GM12878 (cell line): ENCODE data around the gene LIMCH1. TPM values are rescaled to one million over a fixed set of nuclear protein-coding genes. Genes with fewer than 3 reads are reported as not detected.

Source experiments
- ATAC-seq: fragments of 200-7000 bp; cut with Tn5 transposase; 3 replicates; pipeline ENCODE4 v1.9.1; 2020; ENCODE audit warnings: mild to moderate bottlenecking, moderate library complexity
- BruUV-seq: library from RNA; stranded (reverse); fragments of 400-500 nt; replicated peaks from 2 replicates; lab custom pipeline; 2021; lab: Mats Ljungman, UMichigan
- CTCF ChIA-PET: fragments of 300-600 bp; sonication (Branson Sonifier 250); formaldehyde crosslinking; extraction: SDS; loops from one replicate; lab custom pipeline; 2021; ENCODE audit warnings: inconsistent platforms; lab: Yijun Ruan, JAX
- POLR2A ChIA-PET: fragments of 350-600 bp; formaldehyde crosslinking; extraction: SDS; loops from one replicate; lab custom pipeline; 2021; ENCODE audit warnings: inconsistent platforms; lab: Charles Lee
- RAD21 ChIA-PET: fragments of 300-600 bp; sonication (Branson Sonifier 250); formaldehyde crosslinking; loops from one replicate; lab custom pipeline; 2023; ENCODE audit warnings: antibody characterized with exemption; ENCODE audit not compliant: unreplicated experiment; lab: Charles Lee
- SMC1A ChIA-PET: fragments of 300-600 bp; sonication (Branson Sonifier 250); formaldehyde crosslinking; loops from one replicate; lab custom pipeline; 2023; ENCODE audit not compliant: unreplicated experiment, uncharacterized antibody; lab: Charles Lee
- DNase-seq: peaks from one replicate; pipeline ENCODE4 v3.0.0-alpha.2; 2011; ENCODE audit warnings: low read depth, low spot score
- FAIRE-seq: peaks from 3 replicates; lab custom pipeline; 2011; peaks lifted over from hg19 to GRCh38; lab: Jason Lieb, UNC
- H2AFZ ChIP-seq: 2 replicates; pipeline ENCODE4 v1.6.0; 2011; ENCODE audit warnings: low read depth, low read length, control low read depth; ENCODE audit not compliant: control insufficient read depth
- H3K27ac ChIP-seq: 2 replicates; pipeline ENCODE4 v1.5.1; 2011; ENCODE audit warnings: control low read depth; ENCODE audit not compliant: control insufficient read depth, insufficient read depth
- H3K27me3 ChIP-seq, 2 experiments: replicated peaks in 1 of 2; 2 replicates each; pipeline versions ENCODE4 v1.6.0 to v1.6.1; 2011; ENCODE audit warnings: low read length in 1 of 2; ENCODE audit not compliant: control insufficient read depth in 2 of 2, insufficient read depth in 2 of 2
- H3K36me3 ChIP-seq, 2 experiments: 2 replicates each; pipeline ENCODE4 v1.5.1; 2011; ENCODE audit warnings: low read length in 1 of 2; ENCODE audit not compliant: control insufficient read depth in 2 of 2, insufficient read depth in 2 of 2
- H3K4me1 ChIP-seq: 2 replicates; pipeline ENCODE4 v1.6.1; 2011; ENCODE audit warnings: mild to moderate bottlenecking, low read length, moderate library complexity, mixed read lengths; ENCODE audit not compliant: control insufficient read depth, insufficient read depth
- H3K4me2 ChIP-seq: 2 replicates; pipeline ENCODE4 v1.6.0; 2011; ENCODE audit warnings: control low read depth; ENCODE audit not compliant: control insufficient read depth, insufficient read depth
- H3K4me3 ChIP-seq: fragments of 200-600 bp; sonication (generic); 2 replicates; pipeline ENCODE4 v1.5.1; 2016
- H3K79me2 ChIP-seq: 2 replicates; pipeline ENCODE4 v1.6.0; 2011; ENCODE audit warnings: low read length; ENCODE audit not compliant: control insufficient read depth, insufficient read depth
- H3K9ac ChIP-seq: 2 replicates; pipeline ENCODE4 v1.8.0; 2011; ENCODE audit warnings: low read length, control low read depth, mixed read lengths; ENCODE audit not compliant: control insufficient read depth, insufficient read depth
- H3K9me3 ChIP-seq: replicated peaks from 3 replicates; pipeline ENCODE4 v1.5.1; 2011; ENCODE audit warnings: mild to moderate bottlenecking, low read length; ENCODE audit not compliant: control insufficient read depth, insufficient read depth
- H4K20me1 ChIP-seq: 2 replicates; pipeline ENCODE4 v1.6.0; 2011; ENCODE audit not compliant: control insufficient read depth, insufficient read depth
- BACH1 ChIP-seq: fragments of 450-650 bp; IDR thresholded peaks from 2 replicates; pipeline ENCODE4 v1.6.1; 2017; ENCODE audit warnings: mild to moderate bottlenecking, borderline replicate concordance
- FOXK2 ChIP-seq: fragments of 450-650 bp; IDR thresholded peaks from 2 replicates; pipeline ENCODE4 v1.6.1; 2017; ENCODE audit warnings: mild to moderate bottlenecking, moderate library complexity
- MEF2A ChIP-seq: IDR thresholded peaks from 2 replicates; pipeline ENCODE4 v1.6.1; 2011; ENCODE audit warnings: low read depth, mild to moderate bottlenecking, low read length, moderate library complexity; ENCODE audit not compliant: insufficient read depth
- YY1 ChIP-seq: IDR thresholded peaks from 2 replicates; pipeline ENCODE4 v1.6.1; 2011; ENCODE audit warnings: low read depth, mild to moderate bottlenecking, low read length
- ZNF622 ChIP-seq: fragments of 450-650 bp; IDR thresholded peaks from 2 replicates; pipeline ENCODE4 v1.6.1; 2017; ENCODE audit warnings: mild to moderate bottlenecking, inconsistent platforms
- WGBS: methylation state at CpG from one replicate; pipeline ENCODE4 v1.1.6; 2016; ENCODE audit warnings: low lambda C conversion rate; ENCODE audit not compliant: insufficient replicate concordance, insufficient coverage; ENCODE audit errors: missing lambda C conversion rate; 5-methylcytosine and 5-hydroxymethylcytosine counted together
- in situ Hi-C: fragments of 300-500 bp; cut with MboI; formaldehyde crosslinking; loops from 9 replicates; pipeline ENCODE4 v1.14.3; 2018; ENCODE audit warnings: mixed read lengths
- intact Hi-C: fragments of 100-400 bp; cut with micrococcal nuclease; formaldehyde crosslinking; loops from one replicate; pipeline ENCODE4 v1.14.2; 2022; ENCODE audit not compliant: unreplicated experiment
- polyA plus RNA-seq, 11 experiments: library from polyadenylated mRNA; depleted of rRNA in 4 of 11; unstranded in 6 of 11; stranded (reverse) in 5 of 11; fragments of >200 nt; fragmentation: Nextera tagmentation in 4 of 11; fragmentation: Illumina TruSeq in 1 of 11; extraction: Ambion mirVana in 4 of 11; extraction: Trizol in 1 of 11; gene quantifications; 1 replicate in 1 of 11; 2 replicates in 10 of 11; pipeline versions ENCODE4 v1.2.1 to v1.2.3, GENCODE V29; 2011 to 2016; ENCODE audit warnings: inconsistent platforms in 2 of 11, missing spikeins in 2 of 11, low read depth in 1 of 11
- total RNA-seq, 4 experiments: library from RNA; depleted of rRNA in 3 of 4; stranded (reverse); fragments of >200 nt in 3 of 4; fragmentation: Illumina TruSeq in 1 of 4; extraction: Trizol in 1 of 4; gene quantifications; 2 replicates each; pipeline versions ENCODE4 v1.2.1 to v1.2.3, GENCODE V29; 2013 to 2021
- TF ChIP-seq, protein P1 (sequence below): fragments of 450-650 bp; IDR thresholded peaks from 2 replicates; pipeline ENCODE4 v1.6.1; 2017; ENCODE audit warnings: borderline replicate concordance
- TF ChIP-seq, protein P2 (sequence below): IDR thresholded peaks from 2 replicates; pipeline ENCODE4 v1.6.1; 2011; ENCODE audit warnings: borderline replicate concordance, low read depth, mild to moderate bottlenecking, moderate library complexity, mixed read lengths, low read length; ENCODE audit not compliant: insufficient read depth; ENCODE audit errors: extremely low read length
- TF ChIP-seq, protein P3 (sequence below), 3 experiments: IDR thresholded peaks in 2 of 3; conservative IDR thresholded peaks in 1 of 3; 2 replicates each; pipeline ENCODE4 v1.5.1; 2011; ENCODE audit warnings: low read depth in 3 of 3, low read length in 3 of 3, mild to moderate bottlenecking in 3 of 3, control low read depth in 2 of 3, moderate library complexity in 2 of 3, inconsistent platforms in 1 of 3, mixed read lengths in 1 of 3; ENCODE audit not compliant: control insufficient read depth in 2 of 3, insufficient read depth in 1 of 3; ENCODE audit errors: extremely low read depth in 1 of 3
- TF ChIP-seq, protein P4 (sequence below): fragments of 450-650 bp; IDR thresholded peaks from 2 replicates; pipeline ENCODE4 v1.6.1; 2017; ENCODE audit warnings: mild to moderate bottlenecking, moderate library complexity

The LIMCH1 gene
- total and polyA plus RNA-seq, 10 of the 15 experiments (the other 5 are each of a cell fraction or from before 2014, with no cell fraction given) = 0.07 to 0.15 TPM; not detected in 8

DNA sequence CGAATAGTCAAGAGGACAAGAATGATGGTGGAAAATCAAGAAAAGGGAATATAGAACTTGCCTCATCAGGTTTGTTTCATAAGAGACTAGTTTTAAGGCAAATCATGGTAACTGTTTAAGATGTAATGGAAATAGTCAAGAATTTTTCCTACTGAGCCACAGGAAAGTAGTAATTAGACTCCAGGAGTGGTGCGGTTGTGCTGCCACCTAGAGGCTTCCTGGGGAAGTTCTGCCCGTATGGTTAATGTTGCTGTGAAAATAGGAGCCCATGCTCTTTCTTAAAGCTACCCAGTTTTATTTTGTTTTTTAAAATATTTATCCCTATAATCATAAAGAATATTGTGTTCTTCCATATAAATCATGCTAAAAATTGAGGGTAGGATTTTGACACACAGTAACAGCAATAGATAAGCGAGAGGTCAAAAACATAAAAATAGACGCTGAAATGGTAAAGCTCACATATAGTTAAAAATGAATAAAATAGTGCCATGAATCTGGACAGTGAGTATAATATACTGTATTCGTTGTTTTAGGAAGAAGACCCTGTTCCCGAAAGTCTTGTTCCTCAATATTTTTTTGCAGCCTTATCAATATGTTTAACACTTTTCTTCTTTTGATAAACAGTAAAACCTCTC is 123.6 kb downstream of the LIMCH1 start:
- no peak overlapping the region for H3K27ac ChIP-seq
- ChIA-PET SMC1A (interaction anchor here (0.6 to 7.0 kb wide), 8 partner anchors 14 to 686 kb away, joined by 3 to 67 read pairs (median 3); no protein-coding TSS in a partner anchor), POLR2A (no interaction called here), CTCF (interaction anchor here (0.7 to 7.0 kb wide), 23 partner anchors 9 to 753 kb away, joined by 3 to 126 read pairs (median 4); no protein-coding TSS in a partner anchor), RAD21 (interaction anchor here (0.7 to 3.8 kb wide), 4 partner anchors 378 to 402 kb away, joined by 3 to 34 read pairs (median 3); no protein-coding TSS in a partner anchor)
- in situ Hi-C loops = loop anchor here (25.0 kb wide), 1 partner anchor 749 kb away; no protein-coding TSS in a partner anchor
- no peak overlapping the region for H3K4me3 ChIP-seq
- peak; percentile 89 for FAIRE-seq
- BruUV-seq = no TSS peak
- no peaks in the 10 kb centered on the region for H3K36me3 ChIP-seq
- DNase-seq = no peak
- no peaks in the 10 kb centered on the region for H3K9me3 ChIP-seq
- H4K20me1 ChIP-seq = no peaks in the 10 kb centered on the region
- no peak overlapping the region for H2AFZ ChIP-seq
- no peaks in the 10 kb centered on the region for H3K4me1 ChIP-seq
- H3K4me2 ChIP-seq = no peak overlapping the region
- no peaks in the 10 kb centered on the region for H3K79me2 ChIP-seq
- peak; percentile 84 for ATAC-seq
- intact Hi-C loops = loop anchor here (1.0 to 10.0 kb wide), 2 partner anchors 380 to 727 kb away; no protein-coding TSS in a partner anchor
- peaks cover 0 to 2% of the 10 kb centered on the region in 2 experiments; a peak in 1 of 4 replicates for H3K27me3 ChIP-seq
- H3K9ac ChIP-seq = no peak overlapping the region
- 41% methylated on average over 7 of the region's 7 CpGs for WGBS
- TF ChIP-seq, protein P1, sequence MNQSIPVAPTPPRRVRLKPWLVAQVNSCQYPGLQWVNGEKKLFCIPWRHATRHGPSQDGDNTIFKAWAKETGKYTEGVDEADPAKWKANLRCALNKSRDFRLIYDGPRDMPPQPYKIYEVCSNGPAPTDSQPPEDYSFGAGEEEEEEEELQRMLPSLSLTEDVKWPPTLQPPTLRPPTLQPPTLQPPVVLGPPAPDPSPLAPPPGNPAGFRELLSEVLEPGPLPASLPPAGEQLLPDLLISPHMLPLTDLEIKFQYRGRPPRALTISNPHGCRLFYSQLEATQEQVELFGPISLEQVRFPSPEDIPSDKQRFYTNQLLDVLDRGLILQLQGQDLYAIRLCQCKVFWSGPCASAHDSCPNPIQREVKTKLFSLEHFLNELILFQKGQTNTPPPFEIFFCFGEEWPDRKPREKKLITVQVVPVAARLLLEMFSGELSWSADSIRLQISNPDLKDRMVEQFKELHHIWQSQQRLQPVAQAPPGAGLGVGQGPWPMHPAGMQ = no peak
- TF ChIP-seq, protein P2, sequence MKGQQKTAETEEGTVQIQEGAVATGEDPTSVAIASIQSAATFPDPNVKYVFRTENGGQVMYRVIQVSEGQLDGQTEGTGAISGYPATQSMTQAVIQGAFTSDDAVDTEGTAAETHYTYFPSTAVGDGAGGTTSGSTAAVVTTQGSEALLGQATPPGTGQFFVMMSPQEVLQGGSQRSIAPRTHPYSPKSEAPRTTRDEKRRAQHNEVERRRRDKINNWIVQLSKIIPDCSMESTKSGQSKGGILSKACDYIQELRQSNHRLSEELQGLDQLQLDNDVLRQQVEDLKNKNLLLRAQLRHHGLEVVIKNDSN = no peak
- no peak for TF ChIP-seq MEF2A
- 0 out of 2 replicates have a peak, but pooled peaks have one; percentile 13 for TF ChIP-seq YY1
- no peak for TF ChIP-seq BACH1
- TF ChIP-seq, protein P3, sequence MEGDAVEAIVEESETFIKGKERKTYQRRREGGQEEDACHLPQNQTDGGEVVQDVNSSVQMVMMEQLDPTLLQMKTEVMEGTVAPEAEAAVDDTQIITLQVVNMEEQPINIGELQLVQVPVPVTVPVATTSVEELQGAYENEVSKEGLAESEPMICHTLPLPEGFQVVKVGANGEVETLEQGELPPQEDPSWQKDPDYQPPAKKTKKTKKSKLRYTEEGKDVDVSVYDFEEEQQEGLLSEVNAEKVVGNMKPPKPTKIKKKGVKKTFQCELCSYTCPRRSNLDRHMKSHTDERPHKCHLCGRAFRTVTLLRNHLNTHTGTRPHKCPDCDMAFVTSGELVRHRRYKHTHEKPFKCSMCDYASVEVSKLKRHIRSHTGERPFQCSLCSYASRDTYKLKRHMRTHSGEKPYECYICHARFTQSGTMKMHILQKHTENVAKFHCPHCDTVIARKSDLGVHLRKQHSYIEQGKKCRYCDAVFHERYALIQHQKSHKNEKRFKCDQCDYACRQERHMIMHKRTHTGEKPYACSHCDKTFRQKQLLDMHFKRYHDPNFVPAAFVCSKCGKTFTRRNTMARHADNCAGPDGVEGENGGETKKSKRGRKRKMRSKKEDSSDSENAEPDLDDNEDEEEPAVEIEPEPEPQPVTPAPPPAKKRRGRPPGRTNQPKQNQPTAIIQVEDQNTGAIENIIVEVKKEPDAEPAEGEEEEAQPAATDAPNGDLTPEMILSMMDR (IDR thresholded peaks at IDR 0.05 in 2 of 3, conservative IDR thresholded peaks at IDR 0.05 in 1 of 3; ENCODE audit: control insufficient read depth in 2 of 3, extremely low read depth in 1 of 3, insufficient read depth in 1 of 3, low read depth in 3 of 3, low read length in 3 of 3) = peak; percentile 83 to 92 (median 89)
- no peak for TF ChIP-seq FOXK2
- TF ChIP-seq, protein P4, sequence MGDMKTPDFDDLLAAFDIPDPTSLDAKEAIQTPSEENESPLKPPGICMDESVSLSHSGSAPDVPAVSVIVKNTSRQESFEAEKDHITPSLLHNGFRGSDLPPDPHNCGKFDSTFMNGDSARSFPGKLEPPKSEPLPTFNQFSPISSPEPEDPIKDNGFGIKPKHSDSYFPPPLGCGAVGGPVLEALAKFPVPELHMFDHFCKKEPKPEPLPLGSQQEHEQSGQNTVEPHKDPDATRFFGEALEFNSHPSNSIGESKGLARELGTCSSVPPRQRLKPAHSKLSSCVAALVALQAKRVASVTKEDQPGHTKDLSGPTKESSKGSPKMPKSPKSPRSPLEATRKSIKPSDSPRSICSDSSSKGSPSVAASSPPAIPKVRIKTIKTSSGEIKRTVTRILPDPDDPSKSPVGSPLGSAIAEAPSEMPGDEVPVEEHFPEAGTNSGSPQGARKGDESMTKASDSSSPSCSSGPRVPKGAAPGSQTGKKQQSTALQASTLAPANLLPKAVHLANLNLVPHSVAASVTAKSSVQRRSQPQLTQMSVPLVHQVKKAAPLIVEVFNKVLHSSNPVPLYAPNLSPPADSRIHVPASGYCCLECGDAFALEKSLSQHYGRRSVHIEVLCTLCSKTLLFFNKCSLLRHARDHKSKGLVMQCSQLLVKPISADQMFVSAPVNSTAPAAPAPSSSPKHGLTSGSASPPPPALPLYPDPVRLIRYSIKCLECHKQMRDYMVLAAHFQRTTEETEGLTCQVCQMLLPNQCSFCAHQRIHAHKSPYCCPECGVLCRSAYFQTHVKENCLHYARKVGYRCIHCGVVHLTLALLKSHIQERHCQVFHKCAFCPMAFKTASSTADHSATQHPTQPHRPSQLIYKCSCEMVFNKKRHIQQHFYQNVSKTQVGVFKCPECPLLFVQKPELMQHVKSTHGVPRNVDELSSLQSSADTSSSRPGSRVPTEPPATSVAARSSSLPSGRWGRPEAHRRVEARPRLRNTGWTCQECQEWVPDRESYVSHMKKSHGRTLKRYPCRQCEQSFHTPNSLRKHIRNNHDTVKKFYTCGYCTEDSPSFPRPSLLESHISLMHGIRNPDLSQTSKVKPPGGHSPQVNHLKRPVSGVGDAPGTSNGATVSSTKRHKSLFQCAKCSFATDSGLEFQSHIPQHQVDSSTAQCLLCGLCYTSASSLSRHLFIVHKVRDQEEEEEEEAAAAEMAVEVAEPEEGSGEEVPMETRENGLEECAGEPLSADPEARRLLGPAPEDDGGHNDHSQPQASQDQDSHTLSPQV = no peak
- TF ChIP-seq ZNF622 = no peak
